ENCODE results near the gene MRPL28. TPM values are rescaled to one million over a fixed set of nuclear protein-coding genes. Genes with fewer than 3 reads are reported as not detected.

MRPL28 gene
- total RNA-seq, 1 experiment from 2014 or later = 61.4 TPM

DNA sequence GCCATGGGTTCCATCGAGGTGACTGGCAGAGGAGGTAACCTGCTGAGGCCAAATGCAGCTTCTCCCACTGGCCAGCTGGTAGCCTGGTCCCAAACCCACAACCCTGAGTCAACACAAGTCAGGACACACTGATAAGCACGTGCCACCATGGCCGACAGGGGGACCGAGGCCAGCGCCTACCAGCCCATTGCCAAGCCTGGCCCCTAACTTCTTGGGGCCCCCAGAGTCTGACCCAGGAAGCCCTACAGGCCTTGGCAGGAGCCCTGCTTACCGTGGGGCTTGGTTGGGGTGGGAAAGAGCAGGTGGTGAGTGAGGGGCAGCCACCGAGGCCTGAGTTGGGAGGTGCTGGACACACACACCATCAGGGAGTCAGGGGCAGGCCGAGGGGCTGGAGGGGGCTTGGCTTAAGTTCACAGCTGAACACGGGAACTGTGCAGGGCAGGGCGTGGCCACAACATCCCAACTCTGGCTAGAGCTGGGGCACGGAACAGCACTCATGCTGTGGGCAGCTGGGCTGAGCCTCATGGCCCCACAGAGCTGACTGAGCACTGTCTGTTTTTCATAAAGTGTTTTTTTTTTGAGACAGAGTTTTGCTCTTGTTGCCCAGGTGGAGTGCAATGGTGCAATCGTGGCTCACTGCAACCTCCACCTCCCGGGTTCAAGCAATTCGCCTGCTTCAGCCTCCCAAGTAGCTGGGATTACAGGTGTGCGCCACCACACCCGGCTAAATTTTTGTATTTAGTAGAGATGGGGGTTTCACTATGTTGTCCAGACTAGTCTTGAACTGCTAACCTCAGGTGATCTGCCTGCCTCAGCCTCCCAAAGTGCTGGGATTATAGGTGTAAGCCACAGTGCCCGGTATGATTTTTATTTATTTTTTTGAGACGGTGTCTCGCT lies 5.5 kb downstream of the MRPL28 start (continued):
- TF ChIP-seq, protein P1, sequence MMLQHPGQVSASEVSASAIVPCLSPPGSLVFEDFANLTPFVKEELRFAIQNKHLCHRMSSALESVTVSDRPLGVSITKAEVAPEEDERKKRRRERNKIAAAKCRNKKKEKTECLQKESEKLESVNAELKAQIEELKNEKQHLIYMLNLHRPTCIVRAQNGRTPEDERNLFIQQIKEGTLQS (IDR thresholded peaks at IDR 0.05) = no peak
- TF ChIP-seq CBX3 (IDR thresholded peaks at IDR 0.05; ENCODE audit: low read depth) = no peak
- no peak for TF ChIP-seq ELF1 (IDR thresholded peaks at IDR 0.05; ENCODE audit: borderline replicate concordance, low read depth)
- TF ChIP-seq EZH2 (IDR thresholded peaks at IDR 0.05) = no peak
- no peak for TF ChIP-seq MAX (IDR thresholded peaks at IDR 0.05)
- no peak for TF ChIP-seq RAD21 (IDR thresholded peaks at IDR 0.05; ENCODE audit: low read depth)
- no peak for TF ChIP-seq EZH2phosphoT487 (IDR thresholded peaks at IDR 0.05; ENCODE audit: borderline replicate concordance)
- TF ChIP-seq TCF7L2 (IDR thresholded peaks at IDR 0.05; ENCODE audit: borderline replicate concordance, extremely low read depth, insufficient read depth, insufficient read length) = no peak

DNA sequence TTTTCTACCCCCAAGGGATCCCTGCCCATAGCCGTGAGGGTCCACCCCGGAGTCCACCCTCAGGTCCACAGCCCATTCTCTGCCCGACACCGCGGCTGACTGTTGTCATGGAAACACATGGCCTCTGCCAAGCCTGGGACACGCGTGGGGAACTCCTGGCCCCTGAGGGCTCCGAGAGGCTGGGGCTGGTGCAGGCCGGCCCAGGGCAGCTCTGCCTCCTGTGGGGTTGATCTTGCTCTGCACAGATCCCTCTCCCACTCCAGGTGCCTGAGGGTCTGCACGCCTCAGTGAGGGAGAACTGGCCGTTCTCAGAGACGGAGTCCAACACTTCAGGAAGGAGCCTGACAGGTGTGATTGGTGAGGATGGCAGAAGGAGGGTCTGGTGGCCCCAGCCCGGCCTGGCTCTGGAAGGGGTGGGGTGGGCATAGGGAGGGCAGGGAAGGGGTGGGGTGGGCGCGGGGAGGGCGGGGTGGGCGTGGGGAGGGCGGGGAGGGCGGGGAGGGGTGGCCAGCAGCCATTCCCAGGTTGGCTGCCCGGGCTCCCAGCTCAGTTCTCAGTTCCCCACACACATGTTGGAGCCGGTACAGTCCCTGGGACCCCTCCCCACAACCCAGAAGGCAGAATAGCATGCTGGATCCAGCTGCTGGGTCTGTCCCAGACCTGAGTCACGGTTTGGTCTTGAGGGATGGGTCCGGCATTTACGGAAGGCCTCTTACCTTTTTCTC lies 6.4 kb downstream of the MRPL28 start:
- POLR2A ChIA-PET = no interaction called here
- H3K4me2 ChIP-seq (ENCODE audit: low read length) = no peak overlapping the region
- ATAC-seq = no peak
- RAD21 ChIA-PET (ENCODE audit: low non-redundant PET in 1 of 2, low total read pairs in 2 of 2, uncharacterized antibody in 2 of 2, unreplicated experiment in 2 of 2) = no interaction called here
- no peak overlapping the region for H3K9ac ChIP-seq (ENCODE audit: low read length)
- H3K27me3 ChIP-seq (ENCODE audit: insufficient read depth, low read length) = no peaks in the 10 kb centered on the region
- no TSS peak for BruUV-seq (replicated peaks)
- no peak for DNase-seq (ENCODE audit: low read depth, low spot score)
- no peak overlapping the region for H3K27ac ChIP-seq (ENCODE audit: low read depth, low read length)
- intact Hi-C loops (cut with micrococcal nuclease) = no loop called here
- H3K4me3 ChIP-seq (replicated peaks in 1 of 2; ENCODE audit: low read depth in 1 of 2, low read length in 2 of 2) = no peak overlapping the region
- H3K36me3 ChIP-seq (ENCODE audit: control insufficient read depth in 1 of 2, insufficient read depth in 2 of 2, low read length in 2 of 2) = 0 out of 4 replicates have a peak, but pooled peaks cover 0 to 1% of the 10 kb centered on the region in 2 experiments
- no peaks in the 10 kb centered on the region for H3K9me2 ChIP-seq (ENCODE audit: insufficient read depth)
- CTCF ChIA-PET = no interaction called here
- no peaks in the 10 kb centered on the region for H3K9me3 ChIP-seq (ENCODE audit: control insufficient read depth in 1 of 2, insufficient read depth in 1 of 2, low read depth in 1 of 2, low read length in 2 of 2)
- no peaks in the 10 kb centered on the region for H3K4me1 ChIP-seq (ENCODE audit: control insufficient read depth in 1 of 2, insufficient read depth in 2 of 2, low read length in 2 of 2)
- H3K79me2 ChIP-seq (ENCODE audit: insufficient read depth, low read length) = no peaks in the 10 kb centered on the region
- H2AFZ ChIP-seq (ENCODE audit: low read depth, low read length, poor library complexity, severe bottlenecking) = no peak overlapping the region
- TF ChIP-seq MAX (IDR thresholded peaks at IDR 0.05) (no peak), POLR2AphosphoS5 (IDR thresholded peaks at IDR 0.05; ENCODE audit: low read depth, low read length) (no peak), ZFX (IDR thresholded peaks at IDR 0.05) (no peak), JUND (IDR thresholded peaks at IDR 0.05) (no peak), CBX3 (IDR thresholded peaks at IDR 0.05; ENCODE audit: low read depth) (no peak), EGR1 (IDR thresholded peaks at IDR 0.05; ENCODE audit: low read depth) (no peak), YY1 (IDR thresholded peaks at IDR 0.05; ENCODE audit: extremely low read depth, insufficient replicate concordance, low read depth, low read length) (no peak), ELF1 (IDR thresholded peaks at IDR 0.05; ENCODE audit: borderline replicate concordance, low read depth) (no peak), EZH2phosphoT487 (IDR thresholded peaks at IDR 0.05; ENCODE audit: borderline replicate concordance) (no peak), REST (IDR thresholded peaks at IDR 0.05; ENCODE audit: low read depth) (no peak), POLR2A (IDR thresholded peaks at IDR 0.05; ENCODE audit: borderline replicate concordance, extremely low read depth, insufficient read depth, insufficient read length) (no peak)
- H4K20me1 ChIP-seq (ENCODE audit: insufficient read depth) = no peaks in the 10 kb centered on the region

Measured in HCT116 (cell line).